GM10266 (cell line): ENCODE results near the gene PPY.
"Not testable (repeated sequence)": the region's sequence is repeated elsewhere in the genome, so short reads cannot be mapped to it uniquely, and the experiment has no call there.

Experiments
- DNase-seq: peaks from one replicate; pipeline ENCODE4 v3.0.0; 2012; ENCODE audit errors: extremely low spot score
- TF ChIP-seq, protein P1 (sequence below): IDR thresholded peaks from 2 replicates; pipeline ENCODE4 v1.5.1; 2012; ENCODE audit warnings: mild to moderate bottlenecking, low read depth; ENCODE audit not compliant: control insufficient read depth, insufficient read depth; ENCODE audit errors: missing control alignments

The PPY gene

GRCh38 chr17:43949781-43950180 is 7.5 kb upstream of the PPY start:
- no peak for DNase-seq
- TF ChIP-seq, protein P1, sequence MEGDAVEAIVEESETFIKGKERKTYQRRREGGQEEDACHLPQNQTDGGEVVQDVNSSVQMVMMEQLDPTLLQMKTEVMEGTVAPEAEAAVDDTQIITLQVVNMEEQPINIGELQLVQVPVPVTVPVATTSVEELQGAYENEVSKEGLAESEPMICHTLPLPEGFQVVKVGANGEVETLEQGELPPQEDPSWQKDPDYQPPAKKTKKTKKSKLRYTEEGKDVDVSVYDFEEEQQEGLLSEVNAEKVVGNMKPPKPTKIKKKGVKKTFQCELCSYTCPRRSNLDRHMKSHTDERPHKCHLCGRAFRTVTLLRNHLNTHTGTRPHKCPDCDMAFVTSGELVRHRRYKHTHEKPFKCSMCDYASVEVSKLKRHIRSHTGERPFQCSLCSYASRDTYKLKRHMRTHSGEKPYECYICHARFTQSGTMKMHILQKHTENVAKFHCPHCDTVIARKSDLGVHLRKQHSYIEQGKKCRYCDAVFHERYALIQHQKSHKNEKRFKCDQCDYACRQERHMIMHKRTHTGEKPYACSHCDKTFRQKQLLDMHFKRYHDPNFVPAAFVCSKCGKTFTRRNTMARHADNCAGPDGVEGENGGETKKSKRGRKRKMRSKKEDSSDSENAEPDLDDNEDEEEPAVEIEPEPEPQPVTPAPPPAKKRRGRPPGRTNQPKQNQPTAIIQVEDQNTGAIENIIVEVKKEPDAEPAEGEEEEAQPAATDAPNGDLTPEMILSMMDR, result no peak

DNA sequence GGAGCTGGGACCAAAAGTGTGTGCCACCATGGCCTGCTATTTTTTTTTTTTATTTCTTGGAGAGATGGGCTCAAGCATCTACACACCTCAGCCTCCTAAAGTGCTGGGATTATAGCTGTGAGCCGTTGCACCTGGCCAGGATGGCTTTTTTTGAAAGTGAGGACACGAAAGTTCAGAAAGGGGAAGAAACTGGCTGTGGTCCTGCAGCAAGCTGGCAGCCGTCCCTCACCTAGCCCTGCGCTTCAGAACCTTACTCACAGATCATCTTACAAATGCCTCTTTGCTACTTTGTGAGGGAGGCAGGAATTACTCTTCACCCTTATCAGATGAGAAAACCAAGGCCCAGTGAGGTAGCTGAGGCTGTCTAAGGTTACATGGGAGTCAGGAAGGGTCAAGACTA is 4.5 kb upstream of the PPY start:
- DNase-seq, result no peak
- TF ChIP-seq, protein P1, result no peak

DNA sequence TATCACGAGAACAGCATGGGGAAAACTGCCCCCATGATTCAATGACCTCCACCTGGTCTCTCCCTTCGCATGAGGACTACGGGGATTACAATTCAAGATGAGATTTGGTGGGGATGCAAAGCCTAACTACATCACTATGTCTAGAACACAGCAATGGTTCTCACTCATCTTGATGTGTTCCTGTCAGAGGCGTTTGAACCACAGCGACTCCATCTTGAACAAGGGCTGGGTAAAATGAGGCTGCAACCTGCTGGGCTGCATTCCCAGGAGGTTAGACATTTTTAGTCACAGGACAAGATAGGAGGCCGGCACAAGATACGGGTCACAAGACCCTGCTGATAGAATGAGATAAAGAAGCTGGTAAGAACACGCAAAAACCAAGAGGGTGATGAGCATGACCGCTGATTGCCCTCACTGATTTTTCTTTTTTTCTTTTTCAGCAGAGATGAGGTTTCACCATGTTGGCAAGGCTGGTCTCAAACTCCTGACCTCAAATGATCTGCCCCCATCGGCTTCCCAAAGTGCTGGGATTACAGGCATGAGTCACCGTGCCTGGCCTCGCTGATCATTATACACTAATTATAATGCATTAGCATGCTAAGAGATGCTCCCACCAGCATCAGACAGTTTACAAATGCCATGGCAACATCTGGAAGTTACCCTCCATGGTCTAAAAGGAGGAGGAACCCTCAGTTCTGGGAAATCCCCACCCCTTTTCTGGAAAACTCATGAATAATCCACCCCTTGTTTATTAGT is 3.0 kb upstream of the PPY start:
- TF ChIP-seq, protein P1, result no peak

DNA sequence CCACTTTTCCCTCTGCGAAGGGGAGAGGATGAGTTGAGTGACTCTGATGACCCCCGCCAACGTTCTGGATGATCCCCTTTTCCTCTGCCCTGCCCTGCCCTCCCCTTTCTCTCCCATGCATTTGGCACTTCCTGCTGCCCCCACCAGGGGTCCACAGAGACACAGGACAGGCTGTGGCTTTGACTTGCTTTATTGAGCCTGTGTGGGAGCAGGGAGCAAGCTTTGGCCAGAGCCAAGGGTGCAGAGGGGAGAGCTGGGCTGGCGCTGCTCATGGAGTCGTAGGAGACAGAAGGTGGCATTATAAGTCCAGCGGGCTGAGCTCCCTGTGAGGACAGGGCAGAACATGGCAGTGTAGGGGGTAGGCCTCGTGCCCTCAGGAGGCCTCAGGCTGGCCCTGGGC is 1.6 kb downstream of the PPY start:
- TF ChIP-seq, protein P1, result peak; percentile 29
- DNase-seq, result peak; percentile 11

More for the DNA sequence above, 3.0 kb upstream of the PPY start:
- no peak for DNase-seq

GRCh38 chr17:43939886-43940285 is 2.4 kb downstream of the PPY start:
- DNase-seq, result peak; percentile 2
- TF ChIP-seq, protein P1, result no peak

DNA sequence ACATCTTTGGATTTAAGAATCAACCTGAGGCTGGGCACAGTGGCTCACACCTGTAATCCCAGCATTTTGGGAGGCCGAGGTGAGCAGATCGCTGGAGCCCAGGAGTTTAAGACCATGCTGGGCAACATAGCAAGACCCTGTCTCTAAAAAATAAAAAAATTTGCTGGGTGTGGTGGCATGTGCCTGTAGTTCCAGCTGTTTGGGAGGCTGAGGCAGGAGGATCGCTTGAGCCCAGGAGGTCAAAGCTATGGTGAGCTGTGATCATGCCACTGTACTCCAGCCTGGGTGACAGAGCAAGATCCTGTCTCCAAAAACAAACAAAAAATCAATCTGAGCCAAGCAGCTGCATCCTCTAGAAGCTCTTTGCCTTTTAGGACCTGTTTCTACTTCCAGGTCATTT is 2.8 kb downstream of the PPY start:
- DNase-seq, result not testable (repeated sequence)

DNA sequence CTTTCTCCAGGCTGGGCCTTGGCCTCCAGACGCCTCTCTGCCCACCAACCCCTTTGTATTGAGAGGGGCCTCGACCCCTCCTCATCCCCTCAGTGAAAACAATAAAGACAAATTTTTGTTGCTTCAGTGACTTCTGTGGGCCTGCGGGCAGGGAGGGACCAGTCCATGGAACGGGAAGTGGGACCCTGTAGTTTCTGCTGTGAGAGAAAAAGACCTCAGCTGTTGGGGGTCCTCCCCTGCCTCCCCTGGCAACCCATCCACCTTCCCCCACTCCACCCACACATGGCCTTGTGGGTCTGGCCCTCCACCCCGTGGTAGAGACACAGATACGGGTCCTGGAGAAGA is 3.5 kb downstream of the PPY start:
- TF ChIP-seq, protein P1, result no peak
- DNase-seq, result no peak

DNA sequence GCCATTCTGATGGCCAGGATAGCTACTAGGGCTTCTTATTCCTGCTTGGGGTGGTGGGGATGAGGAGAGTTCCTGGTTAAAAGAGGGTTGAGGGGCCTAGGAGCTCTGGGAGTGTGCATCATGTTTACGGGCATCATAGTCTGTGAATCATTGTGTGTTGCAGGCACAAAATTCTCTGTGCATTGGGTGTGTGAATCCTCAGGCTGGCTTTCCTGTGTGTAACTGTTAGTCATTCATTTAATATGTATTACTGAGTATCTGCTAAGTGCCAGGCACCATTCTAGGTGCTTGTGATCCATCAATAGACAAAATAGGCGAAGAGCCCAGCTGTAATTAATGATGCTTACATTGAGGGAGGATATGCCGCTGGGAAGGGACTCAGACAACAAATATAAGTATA is 5.8 kb downstream of the PPY start:
- no peak for DNase-seq
- TF ChIP-seq, protein P1, result no peak
